Measurements from ENCODE around the gene TRIM47.
"Not testable (repeated sequence)": the region's sequence is repeated elsewhere in the genome, so short reads cannot be mapped to it uniquely, and the experiment has no call there.

Gene TRIM47

GRCh38 chr17:75889454-75889853 is 11.1 kb upstream of the TRIM47 start:
- Histone ChIP-seq H3K4me3 (ENCODE audit: insufficient read depth, low read length, poor library complexity, severe bottlenecking) (no peak overlapping the region), H3K9me3 (ENCODE audit: insufficient read depth, low read length) (no peaks in the 10 kb centered on the region), H3K36me3 (ENCODE audit: low read length) (no peaks in the 10 kb centered on the region), H3K4me2 (ENCODE audit: low read depth, low read length, poor library complexity, severe bottlenecking) (no peak overlapping the region), H2AFZ (ENCODE audit: low read depth, low read length, severe bottlenecking) (no peak overlapping the region), H4K20me1 (ENCODE audit: low read depth, low read length) (no peaks in the 10 kb centered on the region), H3K9me2 (replicated peaks; ENCODE audit: insufficient read depth, low read length) (no peaks in the 10 kb centered on the region), H3K27me3 (ENCODE audit: low read length) (no peaks in the 10 kb centered on the region), H3K27ac (ENCODE audit: low read depth, low read length) (no peak overlapping the region), H3F3A (ENCODE audit: insufficient read depth) (no peaks in the 10 kb centered on the region), H3K9ac (ENCODE audit: low read length) (no peak overlapping the region), H3K79me2 (ENCODE audit: insufficient read depth, low read length) (0 out of 2 replicates have a peak, but pooled peaks cover under 1% of the 10 kb centered on the region)
- no peak for TF ChIP-seq CTCF (IDR thresholded peaks at IDR 0.05; ENCODE audit: insufficient read depth, low read length, poor library complexity, severe bottlenecking)
- TF ChIP-seq EZH2phosphoT487 (conservative IDR thresholded peaks at IDR 0.05; ENCODE audit: low read length): no peak

- H3K27me3 ChIP-seq (ENCODE audit: low read length): no peaks in the 10 kb centered on the region
- H2AFZ ChIP-seq (ENCODE audit: low read depth, low read length, severe bottlenecking): no peak overlapping the region
- no peaks in the 10 kb centered on the region for H3F3A ChIP-seq (ENCODE audit: insufficient read depth)
- no peaks in the 10 kb centered on the region for H3K9me2 ChIP-seq (replicated peaks; ENCODE audit: insufficient read depth, low read length)
- no peak overlapping the region for H3K9ac ChIP-seq (ENCODE audit: low read length)
- TF ChIP-seq CTCF (IDR thresholded peaks at IDR 0.05; ENCODE audit: insufficient read depth, low read length, poor library complexity, severe bottlenecking): no peak
- H3K4me2 ChIP-seq (ENCODE audit: low read depth, low read length, poor library complexity, severe bottlenecking): no peak overlapping the region
- no peak overlapping the region for H3K4me3 ChIP-seq (ENCODE audit: insufficient read depth, low read length, poor library complexity, severe bottlenecking)
- no peaks in the 10 kb centered on the region for H4K20me1 ChIP-seq (ENCODE audit: low read depth, low read length)
- no peaks in the 10 kb centered on the region for H3K9me3 ChIP-seq (ENCODE audit: insufficient read depth, low read length)
- H3K36me3 ChIP-seq (ENCODE audit: low read length): no peaks in the 10 kb centered on the region
- H3K79me2 ChIP-seq (ENCODE audit: insufficient read depth, low read length): no peaks in the 10 kb centered on the region
- H3K27ac ChIP-seq (ENCODE audit: low read depth, low read length): no peak overlapping the region
These were observed 10.1 kb upstream of the TRIM47 start for GRCh38 chr17:75888484-75888883.

- not testable (repeated sequence) for H2AFZ ChIP-seq (ENCODE audit: low read depth, low read length, severe bottlenecking); H3K9ac ChIP-seq (ENCODE audit: low read length); H3K27ac ChIP-seq (ENCODE audit: low read depth, low read length); H3F3A ChIP-seq (ENCODE audit: insufficient read depth); H3K36me3 ChIP-seq (ENCODE audit: low read length); H3K27me3 ChIP-seq (ENCODE audit: low read length); H4K20me1 ChIP-seq (ENCODE audit: low read depth, low read length); H3K4me3 ChIP-seq (ENCODE audit: insufficient read depth, low read length, poor library complexity, severe bottlenecking); H3K79me2 ChIP-seq (ENCODE audit: insufficient read depth, low read length); H3K9me3 ChIP-seq (ENCODE audit: insufficient read depth, low read length); H3K4me2 ChIP-seq (ENCODE audit: low read depth, low read length, poor library complexity, severe bottlenecking); H3K9me2 ChIP-seq (replicated peaks; ENCODE audit: insufficient read depth, low read length)
These were observed 7.5 kb upstream of the TRIM47 start for GRCh38 chr17:75885860-75886259.

GRCh38 chr17:75885431-75885830 is 7.0 kb upstream of the TRIM47 start:
- Histone ChIP-seq H2AFZ (ENCODE audit: low read depth, low read length, severe bottlenecking) (no peak overlapping the region), H4K20me1 (ENCODE audit: low read depth, low read length) (no peaks in the 10 kb centered on the region), H3F3A (ENCODE audit: insufficient read depth) (no peaks in the 10 kb centered on the region), H3K27me3 (ENCODE audit: low read length) (no peaks in the 10 kb centered on the region), H3K4me2 (ENCODE audit: low read depth, low read length, poor library complexity, severe bottlenecking) (no peak overlapping the region), H3K79me2 (ENCODE audit: insufficient read depth, low read length) (no peaks in the 10 kb centered on the region), H3K4me3 (ENCODE audit: insufficient read depth, low read length, poor library complexity, severe bottlenecking) (no peak overlapping the region), H3K9me3 (ENCODE audit: insufficient read depth, low read length) (no peaks in the 10 kb centered on the region), H3K9me2 (replicated peaks; ENCODE audit: insufficient read depth, low read length) (no peaks in the 10 kb centered on the region), H3K36me3 (ENCODE audit: low read length) (no peaks in the 10 kb centered on the region), H3K9ac (ENCODE audit: low read length) (no peak overlapping the region), H3K27ac (ENCODE audit: low read depth, low read length) (no peak overlapping the region)
- TF ChIP-seq EZH2phosphoT487 (conservative IDR thresholded peaks at IDR 0.05; ENCODE audit: low read length) (no peak), CTCF (IDR thresholded peaks at IDR 0.05; ENCODE audit: insufficient read depth, low read length, poor library complexity, severe bottlenecking) (no peak)

All from SU-DHL-6 (cell line).